ENCODE measurements around the gene USP3. TPM values are rescaled to one million over a fixed set of nuclear protein-coding genes. Genes with fewer than 3 reads are reported as not detected.

Gene USP3
- total RNA-seq, 4 donors from 2014 or later = 27.3 to 52.8 (median 32.2) TPM

GRCh38 chr15:63597821-63598220 is 93.4 kb downstream of the USP3 start:
- H3K27me3 ChIP-seq = no peaks in the 10 kb centered on the region
- H3K36me3 ChIP-seq = peaks cover 0 to 25% (median 0%) of the 10 kb centered on the region in 3 donors
- intact Hi-C loops (cut with DNase I) = loop anchor here (5.0 to 10.0 kb wide), 2 partner anchors 93 to 126 kb away; partner anchors contain the start of gene USP3
- no peaks in the 10 kb centered on the region for H3K9me3 ChIP-seq
- WGBS, 2 donors = 53 to 92% methylated on average over 3 to 4 of the region's 6 CpGs
- H3K4me3 ChIP-seq = peak overlapping the region; percentile 7 to 91 (median 50)
- peaks cover 9 to 81% (median 31%) of the 10 kb centered on the region in 3 donors for H3K4me1 ChIP-seq
- H3K27ac ChIP-seq = peak overlapping the region; percentile 82 to 94 (median 90)
- TF ChIP-seq POLR2A (IDR thresholded peaks at IDR 0.05) (no peak), CTCF (IDR thresholded peaks at IDR 0.05) (no peak)
- DNase-seq = no peak

GRCh38 chr15:63598473-63599400 is 94.3 kb downstream of the USP3 start:
- peak overlapping the region; percentile 82 to 94 (median 90) for H3K27ac ChIP-seq
- TF ChIP-seq POLR2A (IDR thresholded peaks at IDR 0.05) (no peak), CTCF (IDR thresholded peaks at IDR 0.05) (no peak)
- peaks cover 0 to 16% (median 0%) of the 10 kb centered on the region in 3 donors for H3K36me3 ChIP-seq
- peak overlapping the region in 3 of 4 donors; percentile 73 to 91 (median 90) for H3K4me3 ChIP-seq
- no peak for DNase-seq
- intact Hi-C loops (cut with DNase I) = loop anchor here (5.0 to 10.0 kb wide), 2 partner anchors 94 to 126 kb away; partner anchors contain the start of gene USP3
- WGBS, 2 donors = 60 to 69% methylated on average over 10 to 11 of the region's 12 CpGs
- no peaks in the 10 kb centered on the region for H3K9me3 ChIP-seq
- H3K4me1 ChIP-seq = peaks cover 9 to 83% (median 31%) of the 10 kb centered on the region in 3 donors
- no peaks in the 10 kb centered on the region for H3K27me3 ChIP-seq

GRCh38 chr15:63599401-63600000 is 95.1 kb downstream of the USP3 start:
- peak overlapping the region; percentile 82 to 94 (median 90) for H3K27ac ChIP-seq
- peaks cover 9 to 79% (median 31%) of the 10 kb centered on the region in 3 donors for H3K4me1 ChIP-seq
- H3K9me3 ChIP-seq = no peaks in the 10 kb centered on the region
- peak; percentile 29 for DNase-seq
- H3K27me3 ChIP-seq = no peaks in the 10 kb centered on the region
- H3K36me3 ChIP-seq = peaks cover 0 to 8% (median 0%) of the 10 kb centered on the region in 3 donors
- peak overlapping the region; percentile 73 to 91 (median 84) for H3K4me3 ChIP-seq
- TF ChIP-seq CTCF (IDR thresholded peaks at IDR 0.05) (peak; percentile 74 to 89 (median 84)), POLR2A (IDR thresholded peaks at IDR 0.05) (no peak)
- WGBS, 2 donors = 4 to 14% methylated on average over 7 to 14 of the region's 19 CpGs
- intact Hi-C loops (cut with DNase I) = loop anchor here (5.0 to 10.0 kb wide), 2 partner anchors 95 to 127 kb away; partner anchors contain the start of gene USP3

GRCh38 chr15:63600001-63600615 is 95.7 kb downstream of the USP3 start:
- 7 to 15% methylated on average over 5 to 6 of the region's 26 CpGs for WGBS, 2 donors
- intact Hi-C loops (cut with DNase I) = loop anchor here (10.0 kb wide), 1 partner anchor 465 kb away; no protein-coding TSS in a partner anchor
- Histone ChIP-seq H3K27me3 (no peaks in the 10 kb centered on the region), H3K36me3 (peaks cover 0 to 2% (median 0%) of the 10 kb centered on the region in 3 donors), H3K9me3 (no peaks in the 10 kb centered on the region), H3K4me1 (peaks cover 9 to 79% (median 31%) of the 10 kb centered on the region in 3 donors), H3K4me3 (peak overlapping the region; percentile 73 to 91 (median 84)), H3K27ac (peak overlapping the region; percentile 82 to 94 (median 90))
- no peak for DNase-seq
- TF ChIP-seq POLR2A (IDR thresholded peaks at IDR 0.05) = no peak

GRCh38 chr15:63600616-63601025 is 96.2 kb downstream of the USP3 start:
- Histone ChIP-seq H3K4me1 (peaks cover 9 to 79% (median 31%) of the 10 kb centered on the region in 3 donors), H3K27me3 (no peaks in the 10 kb centered on the region), H3K4me3 (peak overlapping the region; percentile 73 to 91 (median 84)), H3K9me3 (no peaks in the 10 kb centered on the region), H3K36me3 (no peaks in the 10 kb centered on the region), H3K27ac (peak overlapping the region; percentile 82 to 94 (median 90))
- intact Hi-C loops (cut with DNase I) = loop anchor here (10.0 kb wide), 1 partner anchor 464 kb away; no protein-coding TSS in a partner anchor
- DNase-seq = peak; percentile 52
- 0% methylated on average over 1 of the region's 60 CpGs; no CpG with 5 or more reads in 1 of the 2 donors for WGBS, 2 donors
- TF ChIP-seq POLR2A (IDR thresholded peaks at IDR 0.05) = peak in 3 of 4 donors; percentile 66 to 89 (median 84)
- TF ChIP-seq CTCF (IDR thresholded peaks at IDR 0.05) = peak in 4 of 6 experiments; percentile 19 to 38 (median 35)

Measured in esophagus squamous epithelium (tissue), 5 donors.